GM12878 (cell line): ENCODE results near the gene TRAF3IP1. TPM values are rescaled to one million over a fixed set of nuclear protein-coding genes. Genes with fewer than 3 reads are reported as not detected.

Experiments used
- ASH2L ChIP-seq: fragments of 300-600, 200-600 bp; sonication (generic); IDR thresholded peaks from 2 replicates; pipeline ENCODE4 v1.6.1; 2017; ENCODE audit warnings: low read depth, mild to moderate bottlenecking, borderline replicate concordance
- ATF7 ChIP-seq: fragments of 450-650 bp; IDR thresholded peaks from 2 replicates; pipeline ENCODE4 v1.6.1; 2016; ENCODE audit warnings: low read depth, mild to moderate bottlenecking
- BHLHE40 ChIP-seq, 2 experiments: fragments of 450-650 bp in 1 of 2; IDR thresholded peaks; 2 replicates each; pipeline ENCODE4 v1.6.1; 2011 to 2017; ENCODE audit warnings: low read depth in 2 of 2, borderline replicate concordance in 1 of 2, improper control_type of control experiment in 1 of 2, low read length in 1 of 2, mild to moderate bottlenecking in 1 of 2
- BMI1 ChIP-seq: fragments of 450-650 bp; IDR thresholded peaks from 2 replicates; pipeline ENCODE4 v1.6.1; 2016; ENCODE audit warnings: mild to moderate bottlenecking, moderate library complexity, borderline replicate concordance
- CBX3 ChIP-seq: fragments of 200-600 bp; sonication (generic); IDR thresholded peaks from 2 replicates; pipeline ENCODE4 v1.6.1; 2016; ENCODE audit warnings: low read depth, borderline replicate concordance
- CBX5 ChIP-seq: sonication (generic); IDR thresholded peaks from 2 replicates; pipeline ENCODE4 v1.6.1; 2016; ENCODE audit warnings: low read depth, moderate library complexity, mild to moderate bottlenecking, inconsistent platforms
- CHD2 ChIP-seq: IDR thresholded peaks from 2 replicates; pipeline ENCODE4 v1.6.1; 2011; ENCODE audit warnings: low read depth, low read length, improper control_type of control experiment, borderline replicate concordance
- DPF2 ChIP-seq: fragments of 450-650 bp; IDR thresholded peaks from 2 replicates; pipeline ENCODE4 v1.6.1; 2017; ENCODE audit warnings: mild to moderate bottlenecking
- EGR1 ChIP-seq, 2 experiments: IDR thresholded peaks; 1 replicate in 1 of 2; 2 replicates in 1 of 2; pipeline ENCODE4 v1.6.1; 2011 to 2012; ENCODE audit warnings: low read depth in 2 of 2, low read length in 2 of 2, borderline replicate concordance in 1 of 2, mild to moderate bottlenecking in 1 of 2, moderate library complexity in 1 of 2
- FOXK2 ChIP-seq: fragments of 450-650 bp; IDR thresholded peaks from 2 replicates; pipeline ENCODE4 v1.6.1; 2017; ENCODE audit warnings: mild to moderate bottlenecking, moderate library complexity
- GABPA ChIP-seq: IDR thresholded peaks from 2 replicates; pipeline ENCODE4 v1.6.1; 2014; ENCODE audit warnings: antibody characterized with exemption, low read depth, mild to moderate bottlenecking, inconsistent platforms
- GATAD2B ChIP-seq: fragments of 450-650 bp; conservative IDR thresholded peaks from 2 replicates; pipeline ENCODE4 v1.6.1; 2017; ENCODE audit warnings: low read depth, mild to moderate bottlenecking, moderate library complexity
- HDAC2 ChIP-seq: fragments of 200-600 bp; sonication (generic); IDR thresholded peaks from 2 replicates; pipeline ENCODE4 v1.6.1; 2017
- HDGF ChIP-seq: fragments of 450-650 bp; IDR thresholded peaks from 2 replicates; pipeline ENCODE4 v1.6.1; 2016; ENCODE audit warnings: antibody characterized with exemption
- KDM1A ChIP-seq: fragments of 200-600 bp; sonication (generic); IDR thresholded peaks from 2 replicates; pipeline ENCODE4 v1.6.1; 2016; ENCODE audit warnings: borderline replicate concordance
- KLF5 ChIP-seq: fragments of 450-650 bp; IDR thresholded peaks from 2 replicates; pipeline ENCODE4 v1.6.1; 2014; ENCODE audit warnings: mild to moderate bottlenecking; ENCODE audit not compliant: partially characterized antibody
- LARP7 ChIP-seq: fragments of 450-650 bp; IDR thresholded peaks from 2 replicates; pipeline ENCODE4 v1.6.1; 2017; ENCODE audit warnings: mild to moderate bottlenecking
- MLLT1 ChIP-seq: fragments of 450-650 bp; IDR thresholded peaks from 2 replicates; pipeline ENCODE4 v1.6.1; 2016; ENCODE audit warnings: mild to moderate bottlenecking
- MTA3 ChIP-seq: IDR thresholded peaks from 2 replicates; pipeline ENCODE4 v1.6.1; 2012; ENCODE audit warnings: low read length, inconsistent platforms, borderline replicate concordance
- NR2C2 ChIP-seq: IDR thresholded peaks from 2 replicates; pipeline ENCODE4 v1.6.1; 2011; ENCODE audit warnings: borderline replicate concordance, low read depth; ENCODE audit not compliant: control insufficient read depth, insufficient read length
- POU2F2 ChIP-seq: IDR thresholded peaks from 3 replicates; pipeline ENCODE4 v1.6.1; 2011; ENCODE audit warnings: low read depth, mild to moderate bottlenecking, low read length, borderline replicate concordance
- RAD21 ChIP-seq: IDR thresholded peaks from 2 replicates; pipeline ENCODE4 v1.6.1; 2011; ENCODE audit warnings: mild to moderate bottlenecking, low read depth, low read length, moderate library complexity; ENCODE audit not compliant: insufficient read depth
- STAT3 ChIP-seq: IDR thresholded peaks from 2 replicates; pipeline ENCODE4 v1.6.1; 2011; ENCODE audit warnings: low read depth, low read length, improper control_type of control experiment
- SUZ12 ChIP-seq: fragments of 200-600 bp; sonication (generic); IDR thresholded peaks from one replicate; pipeline ENCODE4 v1.6.1; 2018; ENCODE audit warnings: antibody characterized with exemption, mild to moderate bottlenecking; ENCODE audit not compliant: unreplicated experiment
- YY1 ChIP-seq: IDR thresholded peaks from 2 replicates; pipeline ENCODE4 v1.6.1; 2011; ENCODE audit warnings: low read depth, mild to moderate bottlenecking, low read length
- ZBTB11 ChIP-seq: fragments of 450-650 bp; formaldehyde crosslinking; IDR thresholded peaks from 2 replicates; pipeline ENCODE4 v1.5.0; 2022; ENCODE audit warnings: mild to moderate bottlenecking, missing genetic modification characterization
- ZNF24 ChIP-seq: fragments of 450-650 bp; IDR thresholded peaks from 2 replicates; pipeline ENCODE4 v1.6.1; 2017; ENCODE audit warnings: antibody characterized with exemption, mild to moderate bottlenecking
- ZSCAN29 ChIP-seq: fragments of 450-650 bp; IDR thresholded peaks from 2 replicates; pipeline ENCODE4 v1.6.1; 2017; ENCODE audit warnings: mild to moderate bottlenecking, moderate library complexity
- polyA plus RNA-seq, 11 experiments: library from polyadenylated mRNA; depleted of rRNA in 4 of 11; unstranded in 6 of 11; stranded (reverse) in 5 of 11; fragments of >200 nt; fragmentation: Nextera tagmentation in 4 of 11; fragmentation: Illumina TruSeq in 1 of 11; extraction: Ambion mirVana in 4 of 11; extraction: Trizol in 1 of 11; gene quantifications; 1 replicate in 1 of 11; 2 replicates in 10 of 11; pipeline versions ENCODE4 v1.2.1 to v1.2.3, GENCODE V29; 2011 to 2016; ENCODE audit warnings: inconsistent platforms in 2 of 11, missing spikeins in 2 of 11, low read depth in 1 of 11
- total RNA-seq, 4 experiments: library from RNA; depleted of rRNA in 3 of 4; stranded (reverse); fragments of >200 nt in 3 of 4; fragmentation: Illumina TruSeq in 1 of 4; extraction: Trizol in 1 of 4; gene quantifications; 2 replicates each; pipeline versions ENCODE4 v1.2.1 to v1.2.3, GENCODE V29; 2013 to 2021

Gene TRAF3IP1
- total and polyA plus RNA-seq, 10 of the 15 experiments (the other 5 are each of a cell fraction or from before 2014, with no cell fraction given) = 1.6 to 7.5 (median 3.6) TPM

- TF ChIP-seq ZBTB11 (0 out of 2 replicates have a peak, but pooled peaks have one; percentile 34), CBX3 (no peak), ASH2L (no peak), NR2C2 (no peak), HDAC2 (no peak), MTA3 (no peak), ZNF24 (0 out of 2 replicates have a peak, but pooled peaks have one; percentile 70), YY1 (peak; percentile 84), DPF2 (peak; percentile 89), STAT3 (no peak), KLF5 (peak; percentile 22), BHLHE40 (IDR thresholded peaks at IDR 0.05; ENCODE audit: borderline replicate concordance in 1 of 2, low read depth in 2 of 2, low read length in 1 of 2) (peak in 1 of 2 experiments; percentile 90; a peak in 2 of 4 replicates), HDGF (no peak), MLLT1 (no peak), POU2F2 (0 out of 3 replicates have a peak, but pooled peaks have one; percentile 18), GATAD2B (peak; percentile 99), SUZ12 (no peak), ZSCAN29 (no peak), BMI1 (no peak), LARP7 (peak; percentile 96), GABPA (peak; percentile 79), CHD2 (no peak), ATF7 (no peak), KDM1A (no peak), CBX5 (no peak), FOXK2 (no peak), EGR1 (IDR thresholded peaks at IDR 0.05; ENCODE audit: borderline replicate concordance in 1 of 2, low read depth in 2 of 2, low read length in 2 of 2) (peak in 1 of 2 experiments; percentile 48; a peak in 2 of 3 replicates), RAD21 (no peak)
Measured at GRCh38 chr2:238426568-238427434, 106.5 kb downstream of the TRAF3IP1 start, which contains the start of gene ASB1 (continued).
